SU-DHL-6 (cell line): ENCODE results near the gene PXT1.

Experiments
- CTCF ChIP-seq: fragments of 200-600 bp; sonication (generic); IDR thresholded peaks from one replicate; pipeline ENCODE4 v1.5.1; 2017; ENCODE audit warnings: antibody characterized with exemption, mild to moderate bottlenecking, low read length, moderate library complexity; ENCODE audit not compliant: insufficient read depth, poor library complexity, severe bottlenecking
- EZH2phosphoT487 ChIP-seq: fragments of 200-600 bp; sonication (generic), shearing (Covaris generic); conservative IDR thresholded peaks from 2 replicates; pipeline ENCODE4 v1.6.1; 2018; ENCODE audit warnings: mild to moderate bottlenecking, antibody characterized with exemption, low read length, moderate library complexity, mixed read lengths

- no peak for TF ChIP-seq CTCF
- no peak for TF ChIP-seq EZH2phosphoT487
Observed at GRCh38 chr6:36432151-36432671, 10.4 kb downstream of the PXT1 start.
